Measurements from ENCODE around the gene FABP1. TPM values are rescaled to one million over a fixed set of nuclear protein-coding genes. Genes with fewer than 3 reads are reported as not detected.

FABP1 gene
- total and polyA plus RNA-seq, 2 donors (not counting 1 experiment from before 2014, with no cell fraction given), result not detected

GRCh38 chr2:88110830-88111229 lies 17.0 kb downstream of the FABP1 start:
- H3K4me1 ChIP-seq (ENCODE audit: control insufficient read depth in 2 of 2, insufficient read depth in 2 of 2, low read length in 2 of 2), result peaks cover 0 to 5% of the 10 kb centered on the region in 2 donors
- Mint-ChIP-seq H3K27ac (no peak overlapping the region), H3K9me3 (ENCODE audit: insufficient read depth) (no peaks in the 10 kb centered on the region), H3K4me3 (no peak overlapping the region), H3K4me1 (no peaks in the 10 kb centered on the region), H3K27me3 (peaks cover 11% of the 10 kb centered on the region)
- TF ChIP-seq EZH2 (IDR thresholded peaks at IDR 0.05; ENCODE audit: borderline replicate concordance, insufficient read depth, low read depth, low read length, poor library complexity, severe bottlenecking), result no peak
- H3K27me3 ChIP-seq (replicated peaks in 1 of 4; ENCODE audit: control extremely low read depth in 1 of 4, control insufficient read depth in 3 of 4, insufficient read depth in 4 of 4, low read length in 3 of 4), result no peaks in the 10 kb centered on the region
- ChIA-PET CTCF (interaction anchor here (1.2 kb wide), 1 partner anchor 50 kb away, joined by 3 read pairs; no protein-coding TSS in a partner anchor), POLR2A (no interaction called here)
- WGBS (ENCODE audit: insufficient coverage), result 33% methylated on average over 2 of the region's 2 CpGs
- DNase-seq (no peak), ATAC-seq (ENCODE audit: low read depth) (no peak)
- no peaks in the 10 kb centered on the region for H3K79me2 ChIP-seq (ENCODE audit: control insufficient read depth, insufficient read depth, low read length)
- H4K20me1 ChIP-seq (ENCODE audit: control insufficient read depth, insufficient read depth, low read length, poor library complexity, severe bottlenecking), result no peaks in the 10 kb centered on the region
- peaks cover 0 to 3% (median 0%) of the 10 kb centered on the region in 3 donors for H3K9me3 ChIP-seq (ENCODE audit: control extremely low read depth in 1 of 3, control insufficient read depth in 2 of 3, insufficient read depth in 1 of 3, low read length in 2 of 3)
- H3K4me3 ChIP-seq (ENCODE audit: control extremely low read depth in 1 of 5, extremely low read depth in 1 of 5, insufficient read depth in 1 of 5, low read depth in 2 of 5, low read length in 4 of 5), result no peak overlapping the region
- H3K36me3 ChIP-seq (replicated peaks in 1 of 2; ENCODE audit: control extremely low read depth in 1 of 2, control insufficient read depth in 1 of 2, extremely low read depth in 1 of 2, insufficient read depth in 2 of 2, low read length in 1 of 2), result no peaks in the 10 kb centered on the region
- intact Hi-C loops (cut with micrococcal nuclease), result no loop called here
- H3K4me2 ChIP-seq (replicated peaks; ENCODE audit: low read depth, low read length, poor library complexity, severe bottlenecking), result no peak overlapping the region
- no peak overlapping the region for H3K9ac ChIP-seq (ENCODE audit: low read length)
- H2AFZ ChIP-seq (ENCODE audit: insufficient read depth, low read depth, low read length, poor library complexity, severe bottlenecking), result no peak overlapping the region
- no peak overlapping the region for H3K27ac ChIP-seq (ENCODE audit: low read length in 2 of 2)

GRCh38 chr2:88108796-88109195 lies 19.1 kb downstream of the FABP1 start:
- ATAC-seq (ENCODE audit: low read depth) (no peak), DNase-seq (no peak)
- H3K4me1 ChIP-seq (ENCODE audit: control insufficient read depth in 2 of 2, insufficient read depth in 2 of 2, low read length in 2 of 2), result peaks cover 0 to 5% of the 10 kb centered on the region in 2 donors
- Mint-ChIP-seq H3K4me1 (no peaks in the 10 kb centered on the region), H3K4me3 (no peak overlapping the region), H3K27ac (no peak overlapping the region), H3K27me3 (peaks cover 5% of the 10 kb centered on the region), H3K9me3 (ENCODE audit: insufficient read depth) (no peaks in the 10 kb centered on the region)
- H2AFZ ChIP-seq (ENCODE audit: insufficient read depth, low read depth, low read length, poor library complexity, severe bottlenecking), result no peak overlapping the region
- WGBS (ENCODE audit: insufficient coverage), result 100% methylated on average over 1 of the region's 4 CpGs
- no peaks in the 10 kb centered on the region for H3K79me2 ChIP-seq (ENCODE audit: control insufficient read depth, insufficient read depth, low read length)
- ChIA-PET POLR2A (no interaction called here), CTCF (no interaction called here)
- no peak overlapping the region for H3K4me3 ChIP-seq (ENCODE audit: control extremely low read depth in 1 of 5, extremely low read depth in 1 of 5, insufficient read depth in 1 of 5, low read depth in 2 of 5, low read length in 4 of 5)
- TF ChIP-seq EZH2 (IDR thresholded peaks at IDR 0.05; ENCODE audit: borderline replicate concordance, insufficient read depth, low read depth, low read length, poor library complexity, severe bottlenecking), result no peak
- TF ChIP-seq, protein P1, sequence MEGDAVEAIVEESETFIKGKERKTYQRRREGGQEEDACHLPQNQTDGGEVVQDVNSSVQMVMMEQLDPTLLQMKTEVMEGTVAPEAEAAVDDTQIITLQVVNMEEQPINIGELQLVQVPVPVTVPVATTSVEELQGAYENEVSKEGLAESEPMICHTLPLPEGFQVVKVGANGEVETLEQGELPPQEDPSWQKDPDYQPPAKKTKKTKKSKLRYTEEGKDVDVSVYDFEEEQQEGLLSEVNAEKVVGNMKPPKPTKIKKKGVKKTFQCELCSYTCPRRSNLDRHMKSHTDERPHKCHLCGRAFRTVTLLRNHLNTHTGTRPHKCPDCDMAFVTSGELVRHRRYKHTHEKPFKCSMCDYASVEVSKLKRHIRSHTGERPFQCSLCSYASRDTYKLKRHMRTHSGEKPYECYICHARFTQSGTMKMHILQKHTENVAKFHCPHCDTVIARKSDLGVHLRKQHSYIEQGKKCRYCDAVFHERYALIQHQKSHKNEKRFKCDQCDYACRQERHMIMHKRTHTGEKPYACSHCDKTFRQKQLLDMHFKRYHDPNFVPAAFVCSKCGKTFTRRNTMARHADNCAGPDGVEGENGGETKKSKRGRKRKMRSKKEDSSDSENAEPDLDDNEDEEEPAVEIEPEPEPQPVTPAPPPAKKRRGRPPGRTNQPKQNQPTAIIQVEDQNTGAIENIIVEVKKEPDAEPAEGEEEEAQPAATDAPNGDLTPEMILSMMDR (IDR thresholded peaks at IDR 0.05), result no peak
- intact Hi-C loops (cut with micrococcal nuclease), result no loop called here
- H3K4me2 ChIP-seq (replicated peaks; ENCODE audit: low read depth, low read length, poor library complexity, severe bottlenecking), result no peak overlapping the region
- no peak overlapping the region for H3K27ac ChIP-seq (ENCODE audit: low read length in 2 of 2)
- H3K9ac ChIP-seq (ENCODE audit: low read length), result no peak overlapping the region
- no peaks in the 10 kb centered on the region for H3K27me3 ChIP-seq (replicated peaks in 1 of 4; ENCODE audit: control extremely low read depth in 1 of 4, control insufficient read depth in 3 of 4, insufficient read depth in 4 of 4, low read length in 3 of 4)
- H3K36me3 ChIP-seq (replicated peaks in 1 of 2; ENCODE audit: control extremely low read depth in 1 of 2, control insufficient read depth in 1 of 2, extremely low read depth in 1 of 2, insufficient read depth in 2 of 2, low read length in 1 of 2), result no peaks in the 10 kb centered on the region
- no peaks in the 10 kb centered on the region for H4K20me1 ChIP-seq (ENCODE audit: control insufficient read depth, insufficient read depth, low read length, poor library complexity, severe bottlenecking)
- peaks cover 0 to 3% (median 0%) of the 10 kb centered on the region in 3 donors for H3K9me3 ChIP-seq (ENCODE audit: control extremely low read depth in 1 of 3, control insufficient read depth in 2 of 3, insufficient read depth in 1 of 3, low read length in 2 of 3)
